Keratinocyte (primary cell): ENCODE data around the gene GPC5. TPM values are rescaled to one million over a fixed set of nuclear protein-coding genes. Genes with fewer than 3 reads are reported as not detected.
"Not testable (repeated sequence)": the region's sequence is repeated elsewhere in the genome, so short reads cannot be mapped to it uniquely, and the experiment has no call there.

Experiments used
- DNase-seq: peaks from one replicate; pipeline ENCODE4 v3.0.0-alpha.2; 2011; ENCODE audit warnings: low read depth, missing footprints, low spot score
- FAIRE-seq: peaks from 2 replicates; lab custom pipeline; 2011; peaks lifted over from hg19 to GRCh38; lab: Jason Lieb, UNC
- H2AFZ ChIP-seq: 2 replicates; pipeline ENCODE4 v1.6.0; 2012; ENCODE audit warnings: low read length, control low read depth, inconsistent platforms; ENCODE audit not compliant: control insufficient read depth
- H3K27ac ChIP-seq: 2 replicates; pipeline ENCODE4 v1.5.1; 2011; ENCODE audit warnings: low read length; ENCODE audit not compliant: control insufficient read depth, insufficient read depth
- H3K27me3 ChIP-seq: 3 replicates; pipeline ENCODE4 v1.6.0; 2011; ENCODE audit warnings: low read length; ENCODE audit not compliant: control insufficient read depth, insufficient read depth; ENCODE audit errors: extremely low read depth
- H3K36me3 ChIP-seq, 2 experiments: 2 replicates in 1 of 2; 3 replicates in 1 of 2; pipeline ENCODE4 v1.5.1; 2011; ENCODE audit warnings: low read length in 2 of 2, mild to moderate bottlenecking in 1 of 2; ENCODE audit not compliant: control insufficient read depth in 2 of 2, insufficient read depth in 2 of 2; ENCODE audit errors: extremely low read depth in 1 of 2
- H3K4me1 ChIP-seq: 3 replicates; pipeline ENCODE4 v1.5.1; 2011; ENCODE audit warnings: low read length; ENCODE audit not compliant: control insufficient read depth, insufficient read depth; ENCODE audit errors: extremely low read depth
- H3K4me2 ChIP-seq: 3 replicates; pipeline ENCODE4 v1.6.0; 2011; ENCODE audit warnings: low read depth, low read length; ENCODE audit not compliant: control insufficient read depth, insufficient read depth; ENCODE audit errors: extremely low read depth
- H3K4me3 ChIP-seq, 3 experiments: fragments of 200-600 bp in 1 of 3; sonication (generic) in 1 of 3; 2 replicates in 2 of 3; 3 replicates in 1 of 3; pipeline ENCODE4 v1.5.1; 2011 to 2016; ENCODE audit warnings: low read length in 3 of 3, mild to moderate bottlenecking in 3 of 3, control low read depth in 2 of 3, inconsistent platforms in 1 of 3, low read depth in 1 of 3, mixed read lengths in 1 of 3, mixed run types in 1 of 3, moderate library complexity in 1 of 3; ENCODE audit not compliant: control insufficient read depth in 2 of 3, insufficient read depth in 2 of 3; ENCODE audit errors: extremely low read depth in 1 of 3
- H3K79me2 ChIP-seq: 2 replicates; pipeline ENCODE4 v1.6.0; 2012; ENCODE audit warnings: low read length; ENCODE audit not compliant: control insufficient read depth, insufficient read depth
- H3K9ac ChIP-seq: 3 replicates; pipeline ENCODE4 v1.6.0; 2011; ENCODE audit warnings: low read length; ENCODE audit not compliant: control insufficient read depth, insufficient read depth; ENCODE audit errors: extremely low read depth
- H3K9me1 ChIP-seq: 3 replicates; pipeline ENCODE4 v1.6.0; 2011; ENCODE audit warnings: low read length; ENCODE audit not compliant: control insufficient read depth, insufficient read depth; ENCODE audit errors: extremely low read depth
- H3K9me3 ChIP-seq: 2 replicates; pipeline ENCODE4 v1.5.1; 2012; ENCODE audit warnings: low read depth, low read length; ENCODE audit not compliant: control insufficient read depth
- H4K20me1 ChIP-seq: 3 replicates; pipeline ENCODE4 v1.6.0; 2011; ENCODE audit warnings: low read length; ENCODE audit not compliant: control insufficient read depth, insufficient read depth; ENCODE audit errors: extremely low read depth
- EZH2 ChIP-seq: IDR thresholded peaks from one replicate; pipeline ENCODE4 v1.6.1; 2012; ENCODE audit warnings: inconsistent platforms, mild to moderate bottlenecking, low read length, moderate library complexity
- dilution Hi-C: fragments of 300-500 bp; cut with MboI; formaldehyde crosslinking; loops from one replicate; pipeline ENCODE4 v1.7.0; 2020; ENCODE audit warnings: low sequenced_read_pairs; ENCODE audit not compliant: extremely low pct_ligation_motif_present
- polyA plus RNA-seq, 5 experiments: library from polyadenylated mRNA; depleted of rRNA in 3 of 5; stranded (reverse) in 3 of 5; stranded (forward) in 1 of 5; unstranded in 1 of 5; fragments of >200 nt; gene quantifications; 1 replicate in 1 of 5; 2 replicates in 3 of 5; 3 replicates in 1 of 5; pipeline versions ENCODE4 v1.2.1 to v1.2.3, GENCODE V29; 2011 to 2012; ENCODE audit warnings: missing spikeins in 2 of 5, low read depth in 1 of 5, low replicate concordance in 1 of 5
- TF ChIP-seq, protein P1 (sequence below), 3 experiments: IDR thresholded peaks in 1 of 3; conservative IDR thresholded peaks in 1 of 3; optimal IDR thresholded peaks in 1 of 3; 2 replicates in 2 of 3; 3 replicates in 1 of 3; pipeline versions ENCODE3 to v1.5.1; 2011; ENCODE audit warnings: low read length in 3 of 3, mild to moderate bottlenecking in 3 of 3, moderate library complexity in 2 of 3, control low read depth in 1 of 3, inconsistent platforms in 1 of 3; ENCODE audit not compliant: insufficient read depth in 2 of 3; ENCODE audit errors: extremely low read depth in 1 of 3

The GPC5 gene
- polyA plus RNA-seq, 1 donor (not counting 4 experiments of a cell fraction or from before 2014, with no cell fraction given), result 0.10 TPM

DNA sequence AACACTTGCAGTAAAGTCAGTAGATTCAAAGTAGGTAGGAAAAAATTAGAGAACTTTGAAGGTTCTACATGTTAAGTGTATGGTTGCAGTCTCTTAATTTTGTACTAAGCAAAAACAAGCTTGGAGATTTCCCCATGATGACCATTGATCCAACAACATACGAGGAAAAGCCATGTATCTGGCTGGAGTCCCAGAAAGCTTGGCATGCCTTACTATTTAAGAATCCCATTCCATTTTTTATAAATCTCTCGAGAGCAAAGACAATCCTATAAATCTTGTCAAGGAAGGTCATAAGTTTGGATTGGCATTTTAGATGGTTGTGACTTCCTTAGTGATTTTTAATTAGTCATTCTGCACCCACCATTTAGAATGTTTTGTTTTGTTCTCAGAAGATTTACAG is 495.9 kb downstream of the GPC5 start:
- FAIRE-seq (no peak), DNase-seq (no peak)
- H3K27me3 ChIP-seq, result no peaks in the 10 kb centered on the region
- TF ChIP-seq EZH2, result no peak
- TF ChIP-seq, protein P1, sequence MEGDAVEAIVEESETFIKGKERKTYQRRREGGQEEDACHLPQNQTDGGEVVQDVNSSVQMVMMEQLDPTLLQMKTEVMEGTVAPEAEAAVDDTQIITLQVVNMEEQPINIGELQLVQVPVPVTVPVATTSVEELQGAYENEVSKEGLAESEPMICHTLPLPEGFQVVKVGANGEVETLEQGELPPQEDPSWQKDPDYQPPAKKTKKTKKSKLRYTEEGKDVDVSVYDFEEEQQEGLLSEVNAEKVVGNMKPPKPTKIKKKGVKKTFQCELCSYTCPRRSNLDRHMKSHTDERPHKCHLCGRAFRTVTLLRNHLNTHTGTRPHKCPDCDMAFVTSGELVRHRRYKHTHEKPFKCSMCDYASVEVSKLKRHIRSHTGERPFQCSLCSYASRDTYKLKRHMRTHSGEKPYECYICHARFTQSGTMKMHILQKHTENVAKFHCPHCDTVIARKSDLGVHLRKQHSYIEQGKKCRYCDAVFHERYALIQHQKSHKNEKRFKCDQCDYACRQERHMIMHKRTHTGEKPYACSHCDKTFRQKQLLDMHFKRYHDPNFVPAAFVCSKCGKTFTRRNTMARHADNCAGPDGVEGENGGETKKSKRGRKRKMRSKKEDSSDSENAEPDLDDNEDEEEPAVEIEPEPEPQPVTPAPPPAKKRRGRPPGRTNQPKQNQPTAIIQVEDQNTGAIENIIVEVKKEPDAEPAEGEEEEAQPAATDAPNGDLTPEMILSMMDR (optimal IDR thresholded peaks at IDR 0.05 in 1 of 3, IDR thresholded peaks at IDR 0.05 in 1 of 3, conservative IDR thresholded peaks at IDR 0.05 in 1 of 3; ENCODE audit: extremely low read depth in 1 of 3, insufficient read depth in 2 of 3, low read length in 3 of 3), result no peak
- no peaks in the 10 kb centered on the region for H3K9me1 ChIP-seq
- H4K20me1 ChIP-seq, result no peaks in the 10 kb centered on the region
- no peaks in the 10 kb centered on the region for H3K79me2 ChIP-seq
- dilution Hi-C loops, result no loop called here
- H3K4me3 ChIP-seq, result no peak overlapping the region
- H2AFZ ChIP-seq, result no peak overlapping the region
- no peaks in the 10 kb centered on the region for H3K4me1 ChIP-seq
- no peaks in the 10 kb centered on the region for H3K9me3 ChIP-seq
- H3K36me3 ChIP-seq, result no peaks in the 10 kb centered on the region
- H3K27ac ChIP-seq, result no peak overlapping the region
- H3K4me2 ChIP-seq, result no peak overlapping the region
- H3K9ac ChIP-seq, result no peak overlapping the region

GRCh38 chr13:91896547-91896946 is 498.1 kb downstream of the GPC5 start:
- H3K27me3 ChIP-seq, result no peaks in the 10 kb centered on the region

GRCh38 chr13:91898986-91899385 is 500.6 kb downstream of the GPC5 start:
- DNase-seq, dilution Hi-C loops, H3K4me3 ChIP-seq, H3K9me1 ChIP-seq, H3K27me3 ChIP-seq, H3K79me2 ChIP-seq, H3K36me3 ChIP-seq, H3K4me1 ChIP-seq, H3K27ac ChIP-seq, H3K9ac ChIP-seq, H3K9me3 ChIP-seq, H2AFZ ChIP-seq, FAIRE-seq, H3K4me2 ChIP-seq, H4K20me1 ChIP-seq: not testable (repeated sequence)

More at GRCh38 chr13:91896547-91896946, 498.1 kb downstream of the GPC5 start:
- H3K4me1 ChIP-seq, result no peaks in the 10 kb centered on the region
- no peak for FAIRE-seq
- TF ChIP-seq, protein P1 (optimal IDR thresholded peaks at IDR 0.05 in 1 of 3, IDR thresholded peaks at IDR 0.05 in 1 of 3, conservative IDR thresholded peaks at IDR 0.05 in 1 of 3; ENCODE audit: extremely low read depth in 1 of 3, insufficient read depth in 2 of 3, low read length in 3 of 3), result no peak
- TF ChIP-seq EZH2, result no peak
- no peaks in the 10 kb centered on the region for H3K9me3 ChIP-seq
- no peaks in the 10 kb centered on the region for H3K36me3 ChIP-seq
- dilution Hi-C loops, result no loop called here
- H3K27ac ChIP-seq, result no peak overlapping the region
- H3K79me2 ChIP-seq, result no peaks in the 10 kb centered on the region
- H4K20me1 ChIP-seq, result no peaks in the 10 kb centered on the region
- H3K9me1 ChIP-seq, result no peaks in the 10 kb centered on the region
- H3K4me2 ChIP-seq, result no peak overlapping the region
- no peak overlapping the region for H2AFZ ChIP-seq
- no peak for DNase-seq
- no peak overlapping the region for H3K9ac ChIP-seq
- H3K4me3 ChIP-seq, result no peak overlapping the region
